GM18519 (cell line): ENCODE results near the gene TLE1.

Experiments
- ATAC-seq: cut with Tn5 transposase; IDR thresholded peaks from one replicate; pipeline ENCODE4 v1.9.1; 2021; ENCODE audit warnings: mild to moderate bottlenecking, moderate library complexity; ENCODE audit not compliant: unreplicated experiment, low FRiP score

Gene TLE1

DNA sequence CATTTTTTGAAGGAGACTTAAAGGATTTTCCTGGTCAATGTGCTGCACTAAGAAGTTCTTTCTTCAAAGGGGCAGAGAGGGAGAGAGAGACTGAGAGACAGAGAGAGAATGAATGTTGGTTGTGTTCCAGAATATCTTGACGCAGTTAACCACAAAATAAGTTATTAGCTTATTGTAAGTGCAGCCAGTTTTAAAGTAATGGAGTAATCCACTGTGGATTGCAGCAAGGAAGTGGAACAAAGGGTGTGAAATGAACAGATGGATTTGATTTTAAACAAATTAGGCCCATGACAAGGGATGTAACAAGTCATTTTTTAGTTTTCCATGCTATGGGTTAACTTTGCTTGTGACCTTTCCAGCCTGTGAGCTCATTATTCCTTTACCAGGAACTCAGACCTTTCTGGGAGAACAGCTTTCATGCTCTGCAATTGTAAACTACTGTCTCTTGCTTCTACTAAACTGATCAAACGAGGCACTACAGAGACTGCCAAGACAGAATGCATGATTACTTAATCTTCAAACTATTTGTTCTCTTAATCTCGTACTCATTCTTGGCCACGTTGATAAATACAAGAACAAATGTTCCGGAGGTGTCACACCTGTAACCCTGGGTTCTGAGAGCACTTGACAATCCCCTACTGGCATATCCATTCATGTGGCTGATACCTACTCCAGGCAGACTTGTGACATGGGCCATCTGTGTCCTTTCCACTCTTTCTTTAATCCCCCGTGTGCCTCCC, 131.1 kb downstream of the TLE1 start:
- ATAC-seq = no peak

DNA sequence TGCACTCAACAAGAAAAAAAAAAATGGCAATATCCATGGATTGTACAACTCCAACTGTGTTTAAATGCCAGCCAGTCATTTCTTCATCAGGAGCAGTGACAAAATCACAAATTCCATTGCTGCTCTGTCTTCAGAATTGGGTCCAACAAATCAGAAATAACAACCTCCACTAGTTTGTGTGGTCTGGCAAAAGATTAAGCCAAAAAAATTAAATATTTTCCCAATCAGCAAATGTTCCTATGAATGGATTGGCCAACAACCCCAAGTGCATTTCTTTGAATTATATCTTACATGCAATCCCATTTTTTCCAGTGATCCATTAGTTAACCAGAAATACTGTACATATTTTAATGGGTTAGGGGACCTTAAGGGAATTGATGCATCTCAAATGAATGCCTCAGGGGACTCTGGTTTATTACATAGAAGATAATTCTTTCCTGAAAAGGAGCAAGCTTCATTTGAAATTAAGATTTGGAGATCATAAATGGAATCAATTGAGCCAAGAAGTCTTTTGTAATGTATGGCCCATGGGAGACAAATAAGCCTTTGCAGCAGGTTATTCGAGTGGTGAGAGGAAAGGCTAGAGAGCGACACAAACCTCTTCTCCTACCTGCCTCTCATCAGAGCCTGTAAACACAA, 131.8 kb downstream of the TLE1 start:
- ATAC-seq = no peak

DNA sequence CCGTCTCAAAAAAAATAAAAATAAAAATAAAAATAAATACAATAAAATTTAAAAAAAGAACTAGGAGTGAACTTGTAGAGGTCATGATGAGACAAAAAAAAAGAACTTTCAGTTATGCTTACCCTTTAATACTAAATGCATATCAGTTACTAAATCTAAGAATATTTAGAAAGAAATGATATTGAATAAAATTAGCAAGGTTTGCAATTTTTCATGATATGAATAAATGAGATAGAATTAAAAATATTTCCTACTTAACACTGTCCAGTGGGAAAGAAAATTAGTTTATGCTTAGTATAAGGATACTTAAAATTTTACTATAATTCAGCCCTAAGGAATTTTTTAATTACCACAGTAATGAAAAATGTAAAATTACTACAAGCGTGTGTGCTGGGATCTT, 132.4 kb downstream of the TLE1 start:
- no peak for ATAC-seq

GRCh38 chr9:81552581-81552991, 136.8 kb downstream of the TLE1 start:
- ATAC-seq = no peak

DNA sequence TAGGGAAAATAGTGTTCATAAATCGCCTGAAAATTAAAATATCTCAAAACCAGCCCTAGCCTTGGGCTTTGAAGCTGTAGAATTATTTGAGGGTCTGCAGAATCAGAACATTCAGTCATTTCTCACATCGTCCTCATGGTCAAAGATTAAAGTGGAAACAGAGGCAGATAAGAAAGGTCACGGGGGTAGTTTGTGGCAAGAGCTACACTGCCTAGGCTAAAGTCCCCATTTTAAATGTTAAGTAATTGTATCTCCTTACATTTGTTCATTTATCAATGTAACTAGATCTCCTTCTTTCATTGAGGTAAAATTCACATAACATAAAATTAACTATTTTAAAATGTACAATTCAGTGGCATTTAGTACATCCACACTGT, 139.2 kb downstream of the TLE1 start:
- no peak for ATAC-seq

DNA sequence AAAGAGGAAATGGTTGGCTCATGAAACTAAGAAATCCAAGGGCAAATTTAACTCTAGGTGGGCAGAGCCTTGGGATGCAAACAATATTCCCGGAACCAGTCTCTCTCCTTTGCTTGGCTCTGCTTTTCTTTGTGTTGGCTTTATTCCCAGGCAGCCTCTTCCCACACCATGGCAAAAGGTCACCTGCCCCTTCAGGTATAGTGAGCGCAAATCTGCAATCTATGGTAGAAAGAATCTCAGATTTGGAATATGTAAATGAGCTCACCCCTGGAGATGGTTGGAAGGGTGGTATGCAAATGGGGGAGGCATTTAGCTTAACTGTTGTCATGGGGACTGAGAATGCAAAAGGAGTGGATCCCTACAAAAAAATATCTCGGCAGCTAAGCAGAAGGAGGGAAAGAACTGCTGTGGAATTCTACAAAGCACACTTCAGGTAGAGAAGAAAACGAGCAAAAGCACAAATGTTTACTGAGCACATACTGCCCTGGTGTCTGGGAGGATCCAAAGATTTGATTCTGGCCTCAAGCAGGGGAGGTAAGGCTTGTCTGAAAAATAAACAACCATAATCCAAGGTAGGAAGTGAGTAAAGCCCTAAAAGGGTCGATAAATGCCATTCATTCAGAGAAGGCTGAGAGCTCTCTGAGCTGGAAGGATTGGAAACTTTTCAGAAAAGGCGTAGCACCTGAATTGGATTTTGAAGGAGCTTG, 139.7 kb downstream of the TLE1 start:
- ATAC-seq = no peak

GRCh38 chr9:81548911-81549310, 140.4 kb downstream of the TLE1 start:
- ATAC-seq = no peak

DNA sequence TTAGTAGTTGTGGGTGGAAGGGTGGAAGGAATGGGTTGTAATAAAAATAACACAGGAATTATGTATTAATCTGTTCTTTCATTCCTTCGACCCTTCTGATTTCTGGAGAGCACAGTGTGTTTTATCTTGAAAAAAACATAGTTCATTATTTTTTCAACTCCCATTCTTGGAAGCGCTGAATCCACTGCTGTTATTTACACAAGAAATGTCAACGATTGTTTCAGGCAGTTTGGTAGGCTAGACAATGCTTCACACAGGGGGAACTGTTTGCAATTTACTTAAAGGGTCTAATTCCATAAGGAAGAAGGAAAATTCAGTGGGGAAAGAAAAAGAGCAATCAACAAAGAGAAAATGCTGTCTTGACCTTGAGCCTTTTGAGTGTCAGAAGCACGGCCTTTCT, 142.9 kb downstream of the TLE1 start:
- ATAC-seq = no peak

GRCh38 chr9:81543695-81544094, 145.7 kb downstream of the TLE1 start:
- ATAC-seq = no peak

GRCh38 chr9:81542118-81542889, 147.0 kb downstream of the TLE1 start:
- no peak for ATAC-seq

DNA sequence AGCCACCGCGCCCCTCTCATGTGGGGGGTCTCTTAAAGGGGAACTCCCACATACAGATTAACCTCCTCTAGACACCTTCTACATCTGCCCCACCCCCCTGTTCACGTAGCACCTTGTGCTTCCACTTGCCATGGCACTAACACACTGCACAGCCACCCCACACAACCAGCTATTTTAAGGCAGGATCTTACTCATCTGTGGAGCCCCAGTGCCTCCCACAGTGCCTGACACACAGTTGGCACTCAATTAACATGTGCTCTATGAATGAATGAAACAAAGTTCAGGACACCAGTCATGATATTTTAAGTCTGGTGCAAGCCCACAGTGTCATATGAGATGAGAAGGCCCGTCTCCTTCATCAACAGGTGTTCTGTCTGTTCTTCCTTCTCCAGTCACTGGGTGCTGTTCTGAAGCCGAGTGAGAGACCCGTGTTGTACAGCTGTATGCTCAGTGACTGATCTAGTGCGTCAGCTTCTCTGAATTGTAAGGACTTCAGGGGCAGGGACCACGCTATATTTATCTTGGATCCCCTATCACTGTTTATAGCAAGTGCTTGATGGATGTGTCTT, 149.1 kb downstream of the TLE1 start:
- ATAC-seq = no peak

GRCh38 chr9:81539317-81539716, 150.0 kb downstream of the TLE1 start:
- no peak for ATAC-seq

DNA sequence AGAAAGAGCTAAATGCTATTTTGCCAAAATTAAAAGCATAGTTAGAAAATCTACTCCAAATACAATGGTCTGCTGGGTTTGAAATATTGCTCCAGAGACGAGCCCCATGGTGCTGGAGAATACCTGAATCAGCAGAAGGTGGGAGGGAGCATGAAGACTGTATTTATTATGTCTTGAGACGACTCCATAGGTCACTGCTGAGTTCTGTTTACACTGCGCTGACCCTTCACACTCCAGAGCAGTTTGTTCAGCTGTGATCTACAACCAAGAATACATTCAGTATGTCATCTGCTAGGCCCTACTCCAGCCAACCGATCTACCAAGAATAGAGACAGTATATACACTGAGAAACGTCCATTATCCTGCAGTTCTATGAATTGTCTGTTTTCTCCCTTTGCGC, 150.5 kb downstream of the TLE1 start:
- ATAC-seq = no peak

- no peak for ATAC-seq
Observed at GRCh38 chr9:81537964-81538363, 151.4 kb downstream of the TLE1 start.

DNA sequence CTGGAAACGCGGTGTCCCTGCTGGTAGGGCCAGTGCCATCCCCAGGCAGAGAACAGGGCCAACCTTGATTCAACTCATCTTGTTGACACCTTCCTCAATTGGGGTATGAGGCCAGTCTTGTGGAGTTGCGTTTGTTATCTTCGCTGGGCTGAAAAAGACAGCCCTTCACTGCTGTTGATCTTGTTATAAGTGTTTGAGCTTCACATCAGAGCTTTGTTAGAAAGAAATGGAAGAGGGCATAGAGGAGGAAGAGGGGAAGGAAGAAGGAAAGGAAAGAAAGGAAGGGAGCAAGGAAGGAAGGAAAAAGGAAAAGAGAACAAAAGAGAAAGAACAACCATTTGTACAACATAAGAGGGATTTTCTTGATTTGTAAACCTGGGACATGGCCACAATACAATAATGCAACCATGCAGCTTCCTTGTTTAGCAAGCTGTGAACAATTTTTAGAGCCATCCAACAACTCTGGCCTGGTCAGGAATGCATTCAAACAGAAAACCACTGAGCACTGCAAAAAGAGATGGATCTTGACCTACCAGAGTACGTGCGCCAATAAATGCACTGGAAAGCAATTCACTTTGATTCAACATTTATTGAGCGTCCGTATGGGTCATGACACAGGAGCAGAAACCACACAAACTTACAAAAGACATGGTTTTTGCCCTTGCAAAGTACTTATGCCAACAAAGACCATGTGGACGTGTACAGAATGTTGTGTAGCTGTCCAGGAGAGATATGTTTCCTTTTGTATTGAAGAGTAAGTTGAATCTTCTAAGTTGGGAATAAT, 152.9 kb downstream of the TLE1 start:
- no peak for ATAC-seq

GRCh38 chr9:81535542-81536241, 153.7 kb downstream of the TLE1 start:
- ATAC-seq = no peak

DNA sequence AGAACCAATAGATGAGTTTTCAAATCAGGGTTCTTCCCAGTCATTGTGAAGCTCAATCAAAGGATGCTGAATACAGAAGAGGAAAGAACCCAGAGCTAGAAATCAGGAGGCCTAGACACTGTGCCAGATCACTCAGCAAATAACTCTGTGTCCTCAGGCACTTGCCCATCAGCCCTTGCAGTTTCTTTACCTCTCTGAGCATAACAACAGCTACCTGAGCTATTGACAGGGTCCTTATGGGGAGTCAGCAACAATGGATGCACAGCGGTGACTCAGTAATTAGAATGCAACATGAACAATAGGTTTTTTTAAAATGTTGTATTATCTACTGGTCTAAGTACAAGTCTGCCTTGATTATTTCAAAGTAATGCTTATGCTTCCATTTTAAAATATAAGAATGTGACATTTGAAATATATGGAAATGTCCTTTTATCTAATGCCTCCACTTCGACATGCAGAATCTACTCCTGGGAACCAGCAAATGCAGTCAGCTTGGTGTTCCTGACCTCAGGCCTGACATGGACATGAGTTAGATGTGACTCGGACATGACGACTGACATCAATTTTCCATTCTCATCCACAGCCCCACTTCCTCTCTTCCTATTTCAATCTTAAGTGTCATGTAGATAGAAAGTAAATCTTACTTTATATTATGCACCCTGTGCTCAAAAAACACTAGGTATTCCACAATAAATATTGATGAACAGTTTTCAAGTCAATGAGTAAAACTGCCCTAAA, 155.0 kb downstream of the TLE1 start:
- no peak for ATAC-seq
